Measurements from ENCODE around the gene GPC4. TPM values are rescaled to one million over a fixed set of nuclear protein-coding genes. Genes with fewer than 3 reads are reported as not detected.

The GPC4 gene
- total RNA-seq, 2 donors from 2014 or later = not detected

GRCh38 chrX:133250184-133251100 is 164.8 kb downstream of the GPC4 start:
- ATAC-seq (no peak), DNase-seq (ENCODE audit: low spot score) (no peak)
- Mint-ChIP-seq H3K36me3 (no peaks in the 10 kb centered on the region), H3K9me3 (no peaks in the 10 kb centered on the region), H3K4me1 (ENCODE audit: low read depth in 2 of 2) (no peaks in the 10 kb centered on the region), H3K4me3 (no peak overlapping the region), H3K27ac (no peak overlapping the region), H3K27me3 (peaks cover 0 to 19% of the 10 kb centered on the region in 2 donors)

Other genes starting within 250 kb of the GPC4 start
- gene TFDP3, start 197.1 kb downstream of the GPC4 start, total RNA-seq = not detected

Data from natural killer cell treated with Interleukin-12 subunit alpha and Interleukin-12 subunit beta and Interleukin-15 and Interleukin-18, amount 100 ng/mL, for 72 hours (primary cell).